GM10847 (cell line): ENCODE measurements around the gene LHFPL6.

ENCODE experiments used
- POLR2A ChIP-seq: IDR thresholded peaks from 2 replicates; pipeline ENCODE4 v1.6.1; 2011; ENCODE audit not compliant: insufficient read length; ENCODE audit errors: extremely low read depth

LHFPL6 gene

GRCh38 chr13:39326469-39327171, 276.4 kb downstream of the LHFPL6 start:
- TF ChIP-seq POLR2A = no peak

GRCh38 chr13:39324806-39325311, 278.1 kb downstream of the LHFPL6 start:
- no peak for TF ChIP-seq POLR2A

GRCh38 chr13:39322836-39323585, 280.0 kb downstream of the LHFPL6 start:
- TF ChIP-seq POLR2A = no peak

GRCh38 chr13:39321574-39321973, 281.4 kb downstream of the LHFPL6 start:
- no peak for TF ChIP-seq POLR2A

GRCh38 chr13:39318161-39318560, 284.8 kb downstream of the LHFPL6 start:
- no peak for TF ChIP-seq POLR2A

- TF ChIP-seq POLR2A = no peak
These were observed 285.7 kb downstream of the LHFPL6 start for GRCh38 chr13:39317291-39317690.

- TF ChIP-seq POLR2A = no peak
These were observed 287.2 kb downstream of the LHFPL6 start for GRCh38 chr13:39315796-39316195.

- TF ChIP-seq POLR2A = no peak
These were observed 289.3 kb downstream of the LHFPL6 start for GRCh38 chr13:39313721-39314120.

GRCh38 chr13:39312596-39312995, 290.4 kb downstream of the LHFPL6 start:
- TF ChIP-seq POLR2A = no peak

- no peak for TF ChIP-seq POLR2A
These were observed 291.4 kb downstream of the LHFPL6 start for GRCh38 chr13:39311619-39312018.

- no peak for TF ChIP-seq POLR2A
These were observed 292.0 kb downstream of the LHFPL6 start for GRCh38 chr13:39310961-39311360.

- TF ChIP-seq POLR2A = no peak
These were observed 296.1 kb downstream of the LHFPL6 start for GRCh38 chr13:39306639-39307589.

- TF ChIP-seq POLR2A = no peak
These were observed 300.2 kb downstream of the LHFPL6 start for GRCh38 chr13:39302820-39303219.

- no peak for TF ChIP-seq POLR2A
These were observed 304.0 kb downstream of the LHFPL6 start for GRCh38 chr13:39298951-39299350.

- no peak for TF ChIP-seq POLR2A
These were observed 305.3 kb downstream of the LHFPL6 start for GRCh38 chr13:39297664-39298171.

- TF ChIP-seq POLR2A = no peak
These were observed 306.0 kb downstream of the LHFPL6 start for GRCh38 chr13:39297023-39297422.

- TF ChIP-seq POLR2A = no peak
These were observed 306.8 kb downstream of the LHFPL6 start for GRCh38 chr13:39296193-39296592.
